ENCODE results near the gene SLC39A11. TPM values are rescaled to one million over a fixed set of nuclear protein-coding genes. Genes with fewer than 3 reads are reported as not detected.

SLC39A11 gene
- total RNA-seq, 2 experiments from 2014 or later: 25.6 to 51.5 TPM

DNA sequence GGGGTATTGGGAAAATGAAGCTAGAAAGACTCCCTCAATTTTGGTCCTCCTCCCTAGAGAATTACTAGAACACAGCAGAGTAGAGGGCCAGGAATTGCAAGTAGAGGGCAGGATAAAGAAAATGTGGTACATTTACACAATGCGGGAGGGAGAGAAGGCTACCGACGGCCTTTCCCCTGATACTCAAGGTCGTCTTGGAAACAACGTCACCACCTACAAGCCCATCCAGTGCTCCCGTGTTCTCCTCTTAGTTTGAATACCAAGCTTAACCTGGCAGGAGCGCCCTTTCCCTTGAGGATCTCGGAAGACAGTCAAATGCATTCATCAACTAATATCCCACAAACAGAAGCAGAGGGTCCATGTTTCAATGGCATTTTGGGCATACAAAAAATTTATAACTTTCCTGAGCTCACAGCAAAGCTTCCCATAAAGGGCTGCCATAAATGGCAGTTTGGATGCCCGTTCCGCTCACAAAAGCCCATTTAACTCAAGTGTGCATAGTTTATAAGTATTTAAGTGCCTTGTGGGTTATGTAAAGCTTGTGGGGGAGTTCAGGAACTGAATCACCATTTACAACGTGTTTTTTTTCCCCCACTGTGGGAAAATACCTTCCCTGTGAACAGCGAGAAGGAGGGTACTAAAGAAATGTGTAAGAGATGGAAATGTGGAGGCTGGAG, 414.6 kb downstream of the SLC39A11 start:
- no peak for TF ChIP-seq EZH2phosphoT487 (IDR thresholded peaks at IDR 0.05; ENCODE audit: borderline replicate concordance, low read depth, low read length)
- TF ChIP-seq, protein P1, sequence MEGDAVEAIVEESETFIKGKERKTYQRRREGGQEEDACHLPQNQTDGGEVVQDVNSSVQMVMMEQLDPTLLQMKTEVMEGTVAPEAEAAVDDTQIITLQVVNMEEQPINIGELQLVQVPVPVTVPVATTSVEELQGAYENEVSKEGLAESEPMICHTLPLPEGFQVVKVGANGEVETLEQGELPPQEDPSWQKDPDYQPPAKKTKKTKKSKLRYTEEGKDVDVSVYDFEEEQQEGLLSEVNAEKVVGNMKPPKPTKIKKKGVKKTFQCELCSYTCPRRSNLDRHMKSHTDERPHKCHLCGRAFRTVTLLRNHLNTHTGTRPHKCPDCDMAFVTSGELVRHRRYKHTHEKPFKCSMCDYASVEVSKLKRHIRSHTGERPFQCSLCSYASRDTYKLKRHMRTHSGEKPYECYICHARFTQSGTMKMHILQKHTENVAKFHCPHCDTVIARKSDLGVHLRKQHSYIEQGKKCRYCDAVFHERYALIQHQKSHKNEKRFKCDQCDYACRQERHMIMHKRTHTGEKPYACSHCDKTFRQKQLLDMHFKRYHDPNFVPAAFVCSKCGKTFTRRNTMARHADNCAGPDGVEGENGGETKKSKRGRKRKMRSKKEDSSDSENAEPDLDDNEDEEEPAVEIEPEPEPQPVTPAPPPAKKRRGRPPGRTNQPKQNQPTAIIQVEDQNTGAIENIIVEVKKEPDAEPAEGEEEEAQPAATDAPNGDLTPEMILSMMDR (conservative IDR thresholded peaks at IDR 0.05; ENCODE audit: low read length): no peak
- Histone ChIP-seq H3K4me3 (ENCODE audit: low read depth, low read length, poor library complexity, severe bottlenecking) (no peak overlapping the region), H3K27ac (ENCODE audit: low read depth, low read length, poor library complexity, severe bottlenecking) (no peak overlapping the region), H4K20me1 (ENCODE audit: insufficient read depth, low read length) (no peaks in the 10 kb centered on the region), H2AFZ (ENCODE audit: low read length) (no peak overlapping the region), H3K36me3 (ENCODE audit: insufficient read depth, low read length) (no peaks in the 10 kb centered on the region), H3K9me3 (ENCODE audit: low read length) (no peaks in the 10 kb centered on the region), H3K4me2 (ENCODE audit: low read length) (no peak overlapping the region), H3K4me1 (ENCODE audit: insufficient read depth, low read length, poor library complexity, severe bottlenecking) (no peaks in the 10 kb centered on the region), H3K9me2 (ENCODE audit: insufficient read depth, low read length) (no peaks in the 10 kb centered on the region), H3K79me2 (ENCODE audit: insufficient read depth, low read depth, low read length) (no peaks in the 10 kb centered on the region)
- intact Hi-C loops (cut with micrococcal nuclease; ENCODE audit: unreplicated experiment): no loop called here
- no TSS peak for BruUV-seq (replicated peaks)
- ChIA-PET POLR2A (no interaction called here), CTCF (ENCODE audit: unreplicated experiment) (no interaction called here)
- no peak for DNase-seq (ENCODE audit: low spot score)

DNA sequence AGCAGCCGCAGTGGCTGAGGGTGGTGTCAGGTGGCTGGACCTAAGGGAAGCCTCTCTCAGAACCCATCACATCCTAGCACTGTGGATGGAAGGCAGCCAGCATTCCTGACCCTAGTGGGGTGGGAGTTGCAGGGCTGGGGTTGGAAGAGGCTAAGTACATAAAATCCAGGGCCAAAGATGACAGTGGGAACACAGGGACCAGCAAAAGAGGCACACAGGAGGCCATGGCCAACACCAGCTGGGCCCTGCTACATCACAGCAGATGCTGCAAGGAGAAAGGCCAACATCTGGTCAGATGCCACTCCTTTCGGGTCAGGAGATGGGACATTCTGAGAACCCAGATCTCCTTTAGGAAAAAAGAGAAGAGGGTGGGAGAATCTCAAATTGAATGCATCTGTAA, 415.4 kb downstream of the SLC39A11 start:
- no peaks in the 10 kb centered on the region for H3K79me2 ChIP-seq (ENCODE audit: insufficient read depth, low read depth, low read length)
- ChIA-PET POLR2A (no interaction called here), CTCF (ENCODE audit: unreplicated experiment) (no interaction called here)
- no peak overlapping the region for H3K4me3 ChIP-seq (ENCODE audit: low read depth, low read length, poor library complexity, severe bottlenecking)
- H2AFZ ChIP-seq (ENCODE audit: low read length): no peak overlapping the region
- no peaks in the 10 kb centered on the region for H3K9me2 ChIP-seq (ENCODE audit: insufficient read depth, low read length)
- no peaks in the 10 kb centered on the region for H4K20me1 ChIP-seq (ENCODE audit: insufficient read depth, low read length)
- no TSS peak for BruUV-seq (replicated peaks)
- TF ChIP-seq EZH2phosphoT487 (IDR thresholded peaks at IDR 0.05; ENCODE audit: borderline replicate concordance, low read depth, low read length): no peak
- TF ChIP-seq, protein P1 (conservative IDR thresholded peaks at IDR 0.05; ENCODE audit: low read length): no peak
- no peaks in the 10 kb centered on the region for H3K4me1 ChIP-seq (ENCODE audit: insufficient read depth, low read length, poor library complexity, severe bottlenecking)
- DNase-seq (ENCODE audit: low spot score): no peak
- no peaks in the 10 kb centered on the region for H3K9me3 ChIP-seq (ENCODE audit: low read length)
- no peak overlapping the region for H3K27ac ChIP-seq (ENCODE audit: low read depth, low read length, poor library complexity, severe bottlenecking)
- intact Hi-C loops (cut with micrococcal nuclease; ENCODE audit: unreplicated experiment): no loop called here
- H3K36me3 ChIP-seq (ENCODE audit: insufficient read depth, low read length): no peaks in the 10 kb centered on the region
- H3K4me2 ChIP-seq (ENCODE audit: low read length): no peak overlapping the region

DNA sequence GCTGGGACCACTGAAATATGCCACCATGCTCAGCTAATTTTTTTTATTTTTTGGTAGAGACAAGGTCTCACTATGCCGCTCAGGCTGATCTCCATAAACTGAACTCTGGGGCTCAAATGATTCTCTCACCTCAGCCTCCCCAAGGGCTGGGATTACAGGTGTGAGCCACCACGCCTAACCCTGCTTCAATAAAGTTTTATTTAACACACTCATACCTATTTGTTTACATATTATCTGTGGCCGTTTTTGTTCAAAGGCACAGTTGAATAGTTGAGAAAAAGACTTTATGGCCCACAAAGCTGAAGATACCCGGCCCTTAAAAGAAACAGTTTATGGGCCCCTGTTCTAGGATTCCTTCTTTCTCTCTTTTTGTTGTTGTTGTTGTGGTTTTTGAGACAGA, 419.8 kb downstream of the SLC39A11 start:
- no peak for DNase-seq (ENCODE audit: low spot score)
- H3K27ac ChIP-seq (ENCODE audit: low read depth, low read length, poor library complexity, severe bottlenecking): no peak overlapping the region
- CTCF ChIA-PET (ENCODE audit: unreplicated experiment): no interaction called here

More for the DNA sequence above, 419.8 kb downstream of the SLC39A11 start:
- no peak overlapping the region for H3K4me3 ChIP-seq (ENCODE audit: low read depth, low read length, poor library complexity, severe bottlenecking)
- H3K9me2 ChIP-seq (ENCODE audit: insufficient read depth, low read length): no peaks in the 10 kb centered on the region
- no peaks in the 10 kb centered on the region for H3K4me1 ChIP-seq (ENCODE audit: insufficient read depth, low read length, poor library complexity, severe bottlenecking)
- intact Hi-C loops (cut with micrococcal nuclease; ENCODE audit: unreplicated experiment): no loop called here
- no TSS peak for BruUV-seq (replicated peaks)
- TF ChIP-seq, protein P1 (conservative IDR thresholded peaks at IDR 0.05; ENCODE audit: low read length): no peak
- no peak for TF ChIP-seq EZH2phosphoT487 (IDR thresholded peaks at IDR 0.05; ENCODE audit: borderline replicate concordance, low read depth, low read length)
- no peak overlapping the region for H3K4me2 ChIP-seq (ENCODE audit: low read length)
- H3K9me3 ChIP-seq (ENCODE audit: low read length): no peaks in the 10 kb centered on the region
- no peaks in the 10 kb centered on the region for H4K20me1 ChIP-seq (ENCODE audit: insufficient read depth, low read length)
- no peaks in the 10 kb centered on the region for H3K79me2 ChIP-seq (ENCODE audit: insufficient read depth, low read depth, low read length)
- H2AFZ ChIP-seq (ENCODE audit: low read length): no peak overlapping the region
- H3K36me3 ChIP-seq (ENCODE audit: insufficient read depth, low read length): no peaks in the 10 kb centered on the region
- POLR2A ChIA-PET: interaction anchor here (0.7 kb wide), 1 partner anchor 203 kb away, joined by 3 read pairs; no protein-coding TSS in a partner anchor

All from OCI-LY7 (cell line).